ENCODE measurements around the gene SDHD. TPM values are rescaled to one million over a fixed set of nuclear protein-coding genes. Genes with fewer than 3 reads are reported as not detected.
"Not testable (repeated sequence)": the region's sequence is repeated elsewhere in the genome, so short reads cannot be mapped to it uniquely, and the experiment has no call there.

SDHD gene
- total and polyA plus RNA-seq, 12 donors = 121 to 330 (median 266) TPM

DNA sequence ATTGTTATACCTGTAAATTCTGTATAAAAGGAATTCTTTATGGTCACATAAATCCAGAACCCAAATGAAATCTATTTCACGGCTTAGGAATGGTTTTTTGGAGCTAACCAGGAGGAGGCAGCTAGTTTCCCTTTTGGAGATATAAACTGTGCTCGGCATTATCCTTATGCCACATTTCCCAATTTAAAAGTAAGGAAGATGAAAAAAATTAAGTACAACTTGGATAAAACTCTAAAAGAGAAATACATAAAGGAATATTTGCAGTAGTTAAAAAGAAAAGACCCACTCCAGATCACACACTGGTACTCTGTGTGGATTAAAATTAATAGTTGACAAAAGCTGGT lies 43.7 kb upstream of the SDHD start:
- ATAC-seq (no peak), DNase-seq (no peak)
- H3K27me3 ChIP-seq = no peaks in the 10 kb centered on the region
- peaks cover 0 to 14% (median 3%) of the 10 kb centered on the region in 9 donors for H3K4me1 ChIP-seq
- peaks cover 0 to 100% (median 55%) of the 10 kb centered on the region in 9 donors for H3K36me3 ChIP-seq
- H3K4me3 ChIP-seq = no peak overlapping the region
- no peak overlapping the region for H3K27ac ChIP-seq
- WGBS, 2 donors = 89 to 91% methylated on average over 2 of the region's 2 CpGs
- intact Hi-C loops (cut with DNase I) = no loop called here
- TF ChIP-seq, protein P1, sequence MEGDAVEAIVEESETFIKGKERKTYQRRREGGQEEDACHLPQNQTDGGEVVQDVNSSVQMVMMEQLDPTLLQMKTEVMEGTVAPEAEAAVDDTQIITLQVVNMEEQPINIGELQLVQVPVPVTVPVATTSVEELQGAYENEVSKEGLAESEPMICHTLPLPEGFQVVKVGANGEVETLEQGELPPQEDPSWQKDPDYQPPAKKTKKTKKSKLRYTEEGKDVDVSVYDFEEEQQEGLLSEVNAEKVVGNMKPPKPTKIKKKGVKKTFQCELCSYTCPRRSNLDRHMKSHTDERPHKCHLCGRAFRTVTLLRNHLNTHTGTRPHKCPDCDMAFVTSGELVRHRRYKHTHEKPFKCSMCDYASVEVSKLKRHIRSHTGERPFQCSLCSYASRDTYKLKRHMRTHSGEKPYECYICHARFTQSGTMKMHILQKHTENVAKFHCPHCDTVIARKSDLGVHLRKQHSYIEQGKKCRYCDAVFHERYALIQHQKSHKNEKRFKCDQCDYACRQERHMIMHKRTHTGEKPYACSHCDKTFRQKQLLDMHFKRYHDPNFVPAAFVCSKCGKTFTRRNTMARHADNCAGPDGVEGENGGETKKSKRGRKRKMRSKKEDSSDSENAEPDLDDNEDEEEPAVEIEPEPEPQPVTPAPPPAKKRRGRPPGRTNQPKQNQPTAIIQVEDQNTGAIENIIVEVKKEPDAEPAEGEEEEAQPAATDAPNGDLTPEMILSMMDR (IDR thresholded peaks at IDR 0.05) = no peak
- peaks cover 0 to 9% (median 0%) of the 10 kb centered on the region in 11 donors for H3K9me3 ChIP-seq

DNA sequence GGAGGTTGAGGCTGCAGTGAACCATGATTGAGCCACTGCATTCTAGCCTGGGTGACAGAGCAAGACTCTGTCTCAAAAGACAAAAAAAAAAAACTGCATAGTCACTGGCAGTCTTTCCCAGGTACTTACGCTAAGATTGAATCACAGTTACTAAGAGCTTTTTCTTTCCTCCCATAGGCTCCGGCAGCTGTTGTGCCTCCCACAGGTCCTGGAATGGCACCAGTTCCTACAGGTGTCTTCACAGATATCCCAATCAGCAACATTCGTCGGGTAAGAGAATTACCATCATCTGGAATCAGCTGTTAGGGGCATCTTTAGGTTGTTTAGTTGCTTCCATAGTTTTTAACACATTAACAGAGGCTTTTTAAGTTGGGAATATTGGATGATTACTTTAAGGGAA lies 41.7 kb upstream of the SDHD start:
- DNase-seq = no peak
- no peak overlapping the region for H3K27ac ChIP-seq
- H3K27me3 ChIP-seq = no peaks in the 10 kb centered on the region
- peaks cover 0 to 100% (median 50%) of the 10 kb centered on the region in 9 donors for H3K36me3 ChIP-seq
- TF ChIP-seq, protein P1 (IDR thresholded peaks at IDR 0.05) = no peak
- H3K9me3 ChIP-seq = peaks cover 0 to 9% (median 0%) of the 10 kb centered on the region in 11 donors
- no peak overlapping the region for H3K4me3 ChIP-seq
- peaks cover 0 to 17% (median 7%) of the 10 kb centered on the region in 9 donors for H3K4me1 ChIP-seq
- ATAC-seq = no peak
- WGBS, 2 donors = 94 to 95% methylated on average over 4 of the region's 4 CpGs
- intact Hi-C loops (cut with DNase I) = no loop called here

GRCh38 chr11:112046647-112047046 lies 40.0 kb upstream of the SDHD start:
- WGBS, 2 donors = 96 to 100% methylated on average over 2 of the region's 2 CpGs
- H3K4me3 ChIP-seq; H3K27ac ChIP-seq; H3K27me3 ChIP-seq; H3K9me3 ChIP-seq; DNase-seq; intact Hi-C loops (cut with DNase I); ATAC-seq: not testable (repeated sequence)
- H3K36me3 ChIP-seq = peaks cover 0 to 100% (median 61%) of the 10 kb centered on the region in 9 donors
- peaks cover 0 to 17% (median 4%) of the 10 kb centered on the region in 9 donors for H3K4me1 ChIP-seq

- not testable (repeated sequence) for H3K4me3 ChIP-seq
Observed at GRCh38 chr11:112048256-112048655, 38.4 kb upstream of the SDHD start.

DNA sequence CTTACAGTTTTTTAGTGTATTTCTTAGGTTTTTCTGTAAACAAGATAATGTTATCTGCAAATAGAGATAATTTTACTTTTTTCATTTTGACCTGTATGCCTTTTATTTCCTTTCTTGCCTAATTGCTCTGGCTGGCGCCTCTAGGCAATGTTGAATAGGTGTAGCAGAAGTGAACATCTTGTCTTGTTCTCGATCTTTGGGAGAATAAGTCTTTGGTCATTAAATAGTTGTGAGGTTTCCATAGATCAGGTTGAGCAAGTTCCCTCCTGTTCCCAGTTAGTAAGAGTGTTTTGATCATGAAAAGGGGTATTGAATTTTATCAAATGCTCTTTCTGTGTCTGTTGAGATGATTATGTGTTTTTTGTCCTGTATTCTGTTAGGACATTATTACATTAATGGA lies 36.9 kb upstream of the SDHD start:
- intact Hi-C loops (cut with DNase I) = no loop called here
- DNase-seq (no peak), ATAC-seq (no peak)
- no peaks in the 10 kb centered on the region for H3K27me3 ChIP-seq
- TF ChIP-seq, protein P1 (IDR thresholded peaks at IDR 0.05) = no peak
- no peak overlapping the region for H3K27ac ChIP-seq
- H3K4me1 ChIP-seq = peaks cover 0 to 12% (median 0%) of the 10 kb centered on the region in 9 donors
- peaks cover 0 to 100% (median 73%) of the 10 kb centered on the region in 9 donors for H3K36me3 ChIP-seq
- WGBS, 2 donors = 47 to 49% methylated on average over 2 of the region's 2 CpGs
- peaks cover 0 to 9% (median 0%) of the 10 kb centered on the region in 11 donors for H3K9me3 ChIP-seq
- no peak overlapping the region for H3K4me3 ChIP-seq

More at GRCh38 chr11:112048256-112048655, 38.4 kb upstream of the SDHD start:
- peaks cover 0 to 100% (median 72%) of the 10 kb centered on the region in 9 donors for H3K36me3 ChIP-seq
- intact Hi-C loops (cut with DNase I); DNase-seq; H3K27ac ChIP-seq; H3K9me3 ChIP-seq; ATAC-seq; H3K27me3 ChIP-seq: not testable (repeated sequence)
- 93 to 96% methylated on average over 3 of the region's 3 CpGs for WGBS, 2 donors
- peaks cover 0 to 12% (median 0%) of the 10 kb centered on the region in 9 donors for H3K4me1 ChIP-seq
